ENCODE results near the gene DHRS7C.

The DHRS7C gene

GRCh38 chr17:9790889-9791876, at the start of gene DHRS7C:
TSS of gene DHRS7C (minus strand) at chr17:9791592. CDS start at chr17:9791284, 308 bp downstream.
- DNase-seq (ENCODE audit: low read depth), result no peak
- no peak within 1 kb of the TSS for H3K4me3 ChIP-seq (ENCODE audit: low read depth, low read length)
- TF ChIP-seq CTCF (IDR thresholded peaks at IDR 0.05; ENCODE audit: insufficient read depth, low read depth, low read length, missing control alignments), result no peak

- H3K4me3 ChIP-seq (ENCODE audit: low read depth, low read length), result no peak overlapping the region
- no peak for TF ChIP-seq CTCF (IDR thresholded peaks at IDR 0.05; ENCODE audit: insufficient read depth, low read depth, low read length, missing control alignments)
- DNase-seq (ENCODE audit: low read depth), result no peak
These were observed 48.0 kb upstream of the DHRS7C start for GRCh38 chr17:9839433-9839832.

- no peak for DNase-seq (ENCODE audit: low read depth)
- H3K4me3 ChIP-seq (ENCODE audit: low read depth, low read length), result no peak overlapping the region
- TF ChIP-seq CTCF (IDR thresholded peaks at IDR 0.05; ENCODE audit: insufficient read depth, low read depth, low read length, missing control alignments), result no peak
These were observed 46.4 kb upstream of the DHRS7C start for GRCh38 chr17:9837551-9838471.

- TF ChIP-seq CTCF (IDR thresholded peaks at IDR 0.05; ENCODE audit: insufficient read depth, low read depth, low read length, missing control alignments), result no peak
- H3K4me3 ChIP-seq (ENCODE audit: low read depth, low read length), result no peak overlapping the region
- DNase-seq (ENCODE audit: low read depth), result no peak
These were observed 42.5 kb upstream of the DHRS7C start for GRCh38 chr17:9833922-9834321.

- TF ChIP-seq CTCF (IDR thresholded peaks at IDR 0.05; ENCODE audit: insufficient read depth, low read depth, low read length, missing control alignments), result no peak
- DNase-seq (ENCODE audit: low read depth), result no peak
These were observed 39.3 kb upstream of the DHRS7C start for GRCh38 chr17:9830711-9831110.

GRCh38 chr17:9829343-9829742, 38.0 kb upstream of the DHRS7C start:
- DNase-seq (ENCODE audit: low read depth), result no peak
- H3K4me3 ChIP-seq (ENCODE audit: low read depth, low read length), result no peak overlapping the region
- TF ChIP-seq CTCF (IDR thresholded peaks at IDR 0.05; ENCODE audit: insufficient read depth, low read depth, low read length, missing control alignments), result no peak

More at GRCh38 chr17:9830711-9831110, 39.3 kb upstream of the DHRS7C start:
- H3K4me3 ChIP-seq (ENCODE audit: low read depth, low read length), result no peak overlapping the region

Data from GM12865 (cell line).